Activated naive CD4-positive, alpha-beta T cell treated with anti-CD3 and anti-CD28 coated beads for 36 hours (primary cell): ENCODE results near the gene TENT5C. TPM values are rescaled to one million over a fixed set of nuclear protein-coding genes. Genes with fewer than 3 reads are reported as not detected.

Source experiments
- CTCF ChIA-PET: fragments of 350-600 bp; sonication (Branson Sonifier 250); formaldehyde crosslinking; loops from one replicate; lab custom pipeline; 2021; ENCODE audit warnings: antibody characterized with exemption; lab: Charles Lee
- DNase-seq: peaks from one replicate; pipeline ENCODE4 v3.0.0-alpha.2; 2020
- H3K27ac Mint-ChIP-seq: one replicate; pipeline ENCODE4 v1.8.0; 2021; ENCODE audit warnings: mild to moderate bottlenecking, mixed read lengths
- H3K27me3 Mint-ChIP-seq: one replicate; pipeline ENCODE4 v1.8.0; 2021; ENCODE audit warnings: low read depth, mixed read lengths
- H3K36me3 Mint-ChIP-seq: one replicate; pipeline ENCODE4 v1.8.0; 2021; ENCODE audit warnings: low read depth, mixed read lengths
- H3K4me1 Mint-ChIP-seq: one replicate; pipeline ENCODE4 v1.8.0; 2021; ENCODE audit warnings: low read depth, mixed read lengths
- H3K4me3 Mint-ChIP-seq: one replicate; pipeline ENCODE4 v1.8.0; 2021; ENCODE audit warnings: mild to moderate bottlenecking, moderate library complexity, mixed read lengths
- H3K9me3 Mint-ChIP-seq: one replicate; pipeline ENCODE4 v1.8.0; 2021; ENCODE audit warnings: mixed read lengths
- intact Hi-C: fragments of 100-400 bp; cut with micrococcal nuclease; formaldehyde crosslinking; loops from one replicate; pipeline ENCODE4 v1.15.1; 2023
- total RNA-seq, 2 experiments: library from RNA; stranded (reverse); gene quantifications; one replicate each; pipeline ENCODE4 v1.2.3, GENCODE V29; 2021

TENT5C gene
- total RNA-seq, 2 experiments from 2014 or later: 10.7 to 11.2 TPM

DNA sequence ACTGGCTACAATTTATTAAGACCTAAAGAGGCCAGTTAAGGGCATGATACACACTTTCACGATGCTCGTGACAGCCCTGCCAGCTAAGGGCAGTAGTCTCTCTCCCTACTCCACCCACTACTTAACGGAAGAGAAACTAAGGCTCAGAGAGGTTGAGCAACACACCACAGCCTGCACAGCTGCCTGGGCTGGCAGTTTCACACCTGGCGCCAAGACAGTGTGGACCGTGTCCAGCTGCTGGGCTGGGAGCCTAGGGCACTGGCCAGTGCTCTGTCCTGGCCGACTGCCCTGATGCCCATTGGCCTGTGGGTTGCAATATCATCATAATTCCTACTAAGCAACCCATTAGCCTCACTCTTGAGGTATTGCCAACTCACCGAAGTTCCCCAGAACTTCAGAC is 27.6 kb downstream of the TENT5C start:
- no peak overlapping the region for H3K4me3 Mint-ChIP-seq
- no peaks in the 10 kb centered on the region for H3K9me3 Mint-ChIP-seq
- no peak overlapping the region for H3K27ac Mint-ChIP-seq
- no peaks in the 10 kb centered on the region for H3K36me3 Mint-ChIP-seq
- CTCF ChIA-PET: interaction anchor here (0.6 kb wide), 1 partner anchor 65 kb away, joined by 3 read pairs; no protein-coding TSS in a partner anchor
- peaks cover 14% of the 10 kb centered on the region for H3K4me1 Mint-ChIP-seq
- H3K27me3 Mint-ChIP-seq: peaks cover 10% of the 10 kb centered on the region
- DNase-seq: no peak
- intact Hi-C loops: loop anchor here (2.0 kb wide), 1 partner anchor 15 kb away; no protein-coding TSS in a partner anchor

DNA sequence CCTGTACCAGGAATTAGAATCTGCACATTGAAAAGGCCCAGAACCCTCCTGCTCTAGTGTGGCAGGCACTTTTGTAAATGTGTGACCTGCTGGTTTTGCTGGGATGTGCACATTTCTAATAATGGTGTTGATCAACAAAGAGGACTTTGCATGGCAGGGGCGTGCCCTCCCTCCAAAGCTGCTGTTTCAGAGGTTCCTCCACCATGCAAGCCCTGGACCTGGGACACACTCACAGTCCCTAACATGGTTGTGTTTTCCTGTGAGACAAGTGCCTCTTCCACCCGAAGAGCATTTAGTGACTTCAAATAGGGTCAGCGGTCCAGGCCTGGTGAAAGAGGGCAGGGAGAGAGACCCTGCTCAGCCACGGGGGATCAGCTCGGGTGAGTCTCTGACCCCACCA is 28.1 kb downstream of the TENT5C start:
- DNase-seq: no peak
- CTCF ChIA-PET: no interaction called here
- no peak overlapping the region for H3K4me3 Mint-ChIP-seq
- no peak overlapping the region for H3K27ac Mint-ChIP-seq
- H3K9me3 Mint-ChIP-seq: no peaks in the 10 kb centered on the region
- no peaks in the 10 kb centered on the region for H3K36me3 Mint-ChIP-seq
- intact Hi-C loops: loop anchor here (2.0 kb wide), 1 partner anchor 15 kb away; no protein-coding TSS in a partner anchor
- peaks cover 16% of the 10 kb centered on the region for H3K27me3 Mint-ChIP-seq
- H3K4me1 Mint-ChIP-seq: peaks cover 14% of the 10 kb centered on the region

DNA sequence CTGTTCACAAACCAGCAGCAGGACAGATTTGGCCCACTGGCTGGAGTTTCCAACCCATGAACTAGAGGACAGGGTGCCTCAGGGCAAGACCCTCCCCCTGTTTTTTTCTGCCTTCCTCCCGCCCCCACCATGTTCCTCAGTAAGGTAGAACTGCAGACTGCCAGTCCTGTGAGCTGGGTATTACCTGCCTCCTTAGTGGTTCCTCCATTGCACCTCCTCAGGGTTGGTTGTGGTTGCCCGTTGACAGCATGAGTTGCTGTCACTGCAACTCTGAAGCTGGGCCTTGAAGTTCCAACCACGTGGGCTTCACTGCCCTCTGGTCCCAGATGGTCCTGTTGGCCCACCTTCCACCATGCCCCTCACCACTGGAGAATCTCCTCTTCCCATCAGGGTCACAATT is 28.8 kb downstream of the TENT5C start:
- peaks cover 17% of the 10 kb centered on the region for H3K27me3 Mint-ChIP-seq
- H3K9me3 Mint-ChIP-seq: no peaks in the 10 kb centered on the region
- intact Hi-C loops: no loop called here
- H3K4me3 Mint-ChIP-seq: no peak overlapping the region
- DNase-seq: no peak
- no peaks in the 10 kb centered on the region for H3K36me3 Mint-ChIP-seq
- peaks cover 14% of the 10 kb centered on the region for H3K4me1 Mint-ChIP-seq
- no peak overlapping the region for H3K27ac Mint-ChIP-seq
- CTCF ChIA-PET: interaction anchor here (1.0 kb wide), 1 partner anchor 119 kb away, joined by 3 read pairs; no protein-coding TSS in a partner anchor

- no peak overlapping the region for H3K27ac Mint-ChIP-seq
- no peaks in the 10 kb centered on the region for H3K36me3 Mint-ChIP-seq
- peaks cover 20% of the 10 kb centered on the region for H3K27me3 Mint-ChIP-seq
- intact Hi-C loops: no loop called here
- no peak overlapping the region for H3K4me3 Mint-ChIP-seq
- CTCF ChIA-PET: interaction anchor here (1.9 kb wide), 1 partner anchor 123 kb away, joined by 6 read pairs; no protein-coding TSS in a partner anchor
- DNase-seq: no peak
- no peaks in the 10 kb centered on the region for H3K9me3 Mint-ChIP-seq
- H3K4me1 Mint-ChIP-seq: peaks cover 14% of the 10 kb centered on the region
These were observed 30.0 kb downstream of the TENT5C start for GRCh38 chr1:117635805-117636204.

DNA sequence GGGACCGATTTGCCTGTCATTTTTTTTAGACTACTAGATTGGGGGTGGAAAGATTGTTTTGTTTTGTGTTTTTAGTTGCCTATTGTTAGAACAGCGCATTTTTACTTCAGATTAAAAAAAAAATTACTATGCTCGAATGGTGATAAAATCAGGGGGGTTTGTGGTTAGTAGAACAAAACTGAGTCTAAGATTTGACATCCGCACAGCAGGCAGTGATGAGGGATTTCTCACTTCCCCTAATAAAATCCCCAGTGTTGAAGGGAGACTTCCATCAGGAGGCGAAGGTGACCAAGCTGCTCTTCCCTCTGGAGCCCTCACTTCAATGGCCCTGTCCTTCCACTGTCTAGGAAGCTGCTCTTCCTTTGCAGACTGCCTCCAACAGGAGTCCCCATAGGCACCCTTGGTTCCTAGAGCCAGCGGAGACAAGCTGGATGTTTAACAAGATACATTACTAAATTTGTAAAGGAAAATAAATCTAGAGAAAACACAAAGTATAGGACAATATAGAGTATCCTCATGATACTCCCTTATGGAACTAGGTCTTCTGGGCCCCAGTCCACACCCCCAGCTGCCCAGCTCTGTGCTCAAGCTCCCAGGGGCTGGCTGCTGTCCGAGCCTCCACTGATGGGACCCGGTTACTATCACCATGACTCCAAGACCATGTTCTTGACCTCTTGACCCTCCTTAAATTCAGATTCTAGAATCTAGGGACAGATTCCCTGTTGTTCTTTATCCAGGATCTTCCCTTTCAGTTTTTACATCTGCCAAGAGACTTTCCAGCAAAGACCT is 31.0 kb downstream of the TENT5C start:
- H3K36me3 Mint-ChIP-seq: no peaks in the 10 kb centered on the region
- CTCF ChIA-PET: interaction anchor here (0.9 to 1.9 kb wide), 5 partner anchors 28 to 122 kb away, joined by 3 to 6 read pairs (median 3); no protein-coding TSS in a partner anchor
- H3K27ac Mint-ChIP-seq: no peak overlapping the region
- peaks cover 14% of the 10 kb centered on the region for H3K4me1 Mint-ChIP-seq
- H3K9me3 Mint-ChIP-seq: no peaks in the 10 kb centered on the region
- no peak overlapping the region for H3K4me3 Mint-ChIP-seq
- no peak for DNase-seq
- intact Hi-C loops: no loop called here
- H3K27me3 Mint-ChIP-seq: peaks cover 20% of the 10 kb centered on the region

GRCh38 chr1:117638141-117638540 is 32.3 kb downstream of the TENT5C start:
- Mint-ChIP-seq H3K4me1 (peaks cover 6% of the 10 kb centered on the region), H3K36me3 (no peaks in the 10 kb centered on the region), H3K9me3 (no peaks in the 10 kb centered on the region), H3K4me3 (no peak overlapping the region), H3K27me3 (peaks cover 20% of the 10 kb centered on the region), H3K27ac (no peak overlapping the region)
- CTCF ChIA-PET: interaction anchor here (1.1 to 1.8 kb wide), 2 partner anchors 52 to 103 kb away, joined by 3 to 5 read pairs; no protein-coding TSS in a partner anchor
- no peak for DNase-seq
- intact Hi-C loops: no loop called here

GRCh38 chr1:117638759-117639158 is 32.9 kb downstream of the TENT5C start:
- no peak for DNase-seq
- CTCF ChIA-PET: no interaction called here
- Mint-ChIP-seq H3K4me1 (peaks cover 6% of the 10 kb centered on the region), H3K36me3 (no peaks in the 10 kb centered on the region), H3K27me3 (peaks cover 20% of the 10 kb centered on the region), H3K27ac (no peak overlapping the region), H3K9me3 (no peaks in the 10 kb centered on the region), H3K4me3 (no peak overlapping the region)
- intact Hi-C loops: no loop called here

- no peak for DNase-seq
- Mint-ChIP-seq H3K36me3 (no peaks in the 10 kb centered on the region), H3K4me1 (peaks cover 6% of the 10 kb centered on the region), H3K9me3 (no peaks in the 10 kb centered on the region), H3K27me3 (peaks cover 20% of the 10 kb centered on the region), H3K27ac (no peak overlapping the region), H3K4me3 (no peak overlapping the region)
- CTCF ChIA-PET: no interaction called here
- intact Hi-C loops: no loop called here
These were observed 33.9 kb downstream of the TENT5C start for GRCh38 chr1:117639741-117640140.

DNA sequence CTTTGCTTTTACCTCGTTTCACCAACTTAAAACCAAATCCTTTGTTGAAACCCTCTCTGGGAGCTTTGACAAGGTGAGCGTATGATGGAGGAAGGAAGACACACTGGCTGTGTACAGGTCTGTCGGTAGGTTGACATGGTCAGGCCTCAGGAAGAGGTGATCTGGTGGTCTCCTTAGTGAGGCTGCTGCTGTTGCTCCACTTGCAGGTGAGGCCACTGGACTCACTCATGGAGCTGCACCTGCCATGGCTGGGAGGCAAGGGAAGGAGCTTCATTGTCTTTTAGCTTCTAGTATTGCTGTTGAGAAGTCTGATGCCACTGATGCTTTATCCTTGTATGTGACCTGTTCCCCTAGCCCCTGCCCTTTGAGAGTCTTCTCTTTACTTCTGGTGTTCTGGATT is 35.7 kb downstream of the TENT5C start:
- DNase-seq: no peak
- Mint-ChIP-seq H3K4me1 (peaks cover 3% of the 10 kb centered on the region), H3K36me3 (no peaks in the 10 kb centered on the region), H3K4me3 (no peak overlapping the region), H3K27ac (no peak overlapping the region), H3K9me3 (no peaks in the 10 kb centered on the region), H3K27me3 (peaks cover 22% of the 10 kb centered on the region)
- CTCF ChIA-PET: interaction anchor here (0.7 kb wide), 1 partner anchor 101 kb away, joined by 3 read pairs; no protein-coding TSS in a partner anchor
- intact Hi-C loops: no loop called here

- no peaks in the 10 kb centered on the region for H3K4me1 Mint-ChIP-seq
- H3K36me3 Mint-ChIP-seq: no peaks in the 10 kb centered on the region
- no peak overlapping the region for H3K4me3 Mint-ChIP-seq
- peaks cover 21% of the 10 kb centered on the region for H3K27me3 Mint-ChIP-seq
- H3K27ac Mint-ChIP-seq: no peak overlapping the region
- peak; percentile 42 for DNase-seq
- CTCF ChIA-PET: interaction anchor here (0.6 to 2.3 kb wide), 6 partner anchors 14 to 108 kb away, joined by 3 to 6 read pairs (median 3); no protein-coding TSS in a partner anchor
- no peaks in the 10 kb centered on the region for H3K9me3 Mint-ChIP-seq
- intact Hi-C loops: loop anchor here (1.0 kb wide), 1 partner anchor 11 kb away; no protein-coding TSS in a partner anchor
These were observed 37.1 kb downstream of the TENT5C start for GRCh38 chr1:117642963-117643362.

DNA sequence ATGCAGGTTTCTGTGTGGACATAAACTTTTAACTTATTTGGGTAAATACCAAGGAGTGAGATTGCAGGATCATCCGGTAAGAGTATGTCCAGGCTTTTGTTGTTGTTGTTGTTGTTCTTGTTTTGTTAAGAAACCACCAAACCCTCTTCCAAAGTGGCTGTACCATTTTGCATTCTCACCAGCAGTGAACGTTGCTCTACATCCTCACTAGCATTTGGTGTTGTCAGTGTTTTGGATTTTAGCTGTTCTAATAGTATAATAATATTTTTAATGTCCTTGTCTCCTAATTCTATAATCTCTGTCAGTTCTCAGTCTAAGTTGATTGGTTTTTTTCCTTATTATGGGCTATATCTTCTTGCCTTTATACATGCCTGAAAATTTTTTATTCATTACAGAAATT is 37.8 kb downstream of the TENT5C start:
- H3K4me3 Mint-ChIP-seq: no peak overlapping the region
- H3K9me3 Mint-ChIP-seq: no peaks in the 10 kb centered on the region
- no peak overlapping the region for H3K27ac Mint-ChIP-seq
- CTCF ChIA-PET: interaction anchor here (2.3 kb wide), 1 partner anchor 109 kb away, joined by 6 read pairs; no protein-coding TSS in a partner anchor
- no peaks in the 10 kb centered on the region for H3K36me3 Mint-ChIP-seq
- peaks cover 3% of the 10 kb centered on the region for H3K4me1 Mint-ChIP-seq
- intact Hi-C loops: no loop called here
- H3K27me3 Mint-ChIP-seq: peaks cover 19% of the 10 kb centered on the region
- no peak for DNase-seq

- no peak for DNase-seq
- intact Hi-C loops: no loop called here
- no peaks in the 10 kb centered on the region for H3K9me3 Mint-ChIP-seq
- CTCF ChIA-PET: interaction anchor here (2.3 kb wide), 1 partner anchor 110 kb away, joined by 6 read pairs; no protein-coding TSS in a partner anchor
- peaks cover 17% of the 10 kb centered on the region for H3K27me3 Mint-ChIP-seq
- no peak overlapping the region for H3K27ac Mint-ChIP-seq
- no peaks in the 10 kb centered on the region for H3K36me3 Mint-ChIP-seq
- no peak overlapping the region for H3K4me3 Mint-ChIP-seq
- peaks cover 10% of the 10 kb centered on the region for H3K4me1 Mint-ChIP-seq
These were observed 39.0 kb downstream of the TENT5C start for GRCh38 chr1:117644696-117645311.
